ENCODE measurements around the gene CCNA2. TPM values are rescaled to one million over a fixed set of nuclear protein-coding genes. Genes with fewer than 3 reads are reported as not detected.

CCNA2 gene
- total RNA-seq, 1 experiment from 2014 or later = 59.1 TPM

GRCh38 chr4:121800961-121801714 lies 22.5 kb downstream of the CCNA2 start, which contains the start of gene EXOSC9:
Gene EXOSC9, plus strand, starts transcription at chr4:121801323. Its CDS starts 102 bp downstream, at chr4:121801425.
- POLR2A ChIA-PET (ENCODE audit: unreplicated experiment) = interaction anchor here (1.0 kb wide), 1 partner anchor 23 kb away, joined by 5 read pairs; no protein-coding TSS in a partner anchor
- Histone ChIP-seq H3K4me3 (ENCODE audit: low read length) (peak within 1 kb of the TSS; percentile 84), H3K79me2 (ENCODE audit: low read length) (peaks cover 27% of the 10 kb centered on the region), H3F3A (ENCODE audit: low read length, unreplicated experiment) (no peaks in the 10 kb centered on the region), H3K4me1 (ENCODE audit: insufficient read depth, low read length) (peaks cover 19% of the 10 kb centered on the region), H3K36me3 (ENCODE audit: low read depth, low read length) (peaks cover 10% of the 10 kb centered on the region; the same call in 1 of the 2 replicates), H3K9me3 (ENCODE audit: low read length) (no peaks in the 10 kb centered on the region), H3K9me2 (replicated peaks; ENCODE audit: low read length) (no peaks in the 10 kb centered on the region), H4K20me1 (ENCODE audit: low read length) (no peaks in the 10 kb centered on the region), H3K27ac (ENCODE audit: low read length) (peak within 1 kb of the TSS; percentile 27; the same call in 1 of the 2 replicates), H3K4me2 (ENCODE audit: low read length) (peak within 1 kb of the TSS; percentile 94), H2AFZ (ENCODE audit: low read length) (peak within 1 kb of the TSS; percentile 85), H3K27me3 (ENCODE audit: low read length) (no peaks in the 10 kb centered on the region), H3K9ac (ENCODE audit: low read length) (peak within 1 kb of the TSS; percentile 93)
- DNase-seq (peak; percentile 93), ATAC-seq (peak; percentile 83)
- BruUV-seq (replicated peaks) = TSS peak; percentile 74
- no peak for TF ChIP-seq CTCF (conservative IDR thresholded peaks at IDR 0.05; ENCODE audit: low read depth, low read length)
- no peak for TF ChIP-seq EZH2phosphoT487 (IDR thresholded peaks at IDR 0.05; ENCODE audit: borderline replicate concordance, low read length)
- no peak for TF ChIP-seq EZH2 (IDR thresholded peaks at IDR 0.05; ENCODE audit: low read length, unreplicated experiment)
- CTCF ChIA-PET = interaction anchor here (0.5 kb wide), 1 partner anchor 916 kb away, joined by 3 read pairs; no protein-coding TSS in a partner anchor
- intact Hi-C loops (cut with micrococcal nuclease) = loop anchor here (2.0 kb wide), 1 partner anchor 72 kb away; no protein-coding TSS in a partner anchor

GRCh38 chr4:121800638-121800960 lies 23.1 kb downstream of the CCNA2 start:
- ATAC-seq (no peak), DNase-seq (no peak)
- TF ChIP-seq EZH2 (IDR thresholded peaks at IDR 0.05; ENCODE audit: low read length, unreplicated experiment) (no peak), CTCF (conservative IDR thresholded peaks at IDR 0.05; ENCODE audit: low read depth, low read length) (no peak), EZH2phosphoT487 (IDR thresholded peaks at IDR 0.05; ENCODE audit: borderline replicate concordance, low read length) (no peak)
- Histone ChIP-seq H3K9ac (ENCODE audit: low read length) (peak overlapping the region; percentile 93), H3K79me2 (ENCODE audit: low read length) (peaks cover 27% of the 10 kb centered on the region), H4K20me1 (ENCODE audit: low read length) (no peaks in the 10 kb centered on the region), H3K4me1 (ENCODE audit: insufficient read depth, low read length) (peaks cover 19% of the 10 kb centered on the region), H3K9me3 (ENCODE audit: low read length) (no peaks in the 10 kb centered on the region), H3K9me2 (replicated peaks; ENCODE audit: low read length) (no peaks in the 10 kb centered on the region), H3K4me3 (ENCODE audit: low read length) (peak overlapping the region; percentile 84), H3F3A (ENCODE audit: low read length, unreplicated experiment) (no peaks in the 10 kb centered on the region), H3K27ac (ENCODE audit: low read length) (peak overlapping the region; percentile 6; the same call in 1 of the 2 replicates), H3K27me3 (ENCODE audit: low read length) (no peaks in the 10 kb centered on the region), H3K4me2 (ENCODE audit: low read length) (peak overlapping the region; percentile 94), H3K36me3 (ENCODE audit: low read depth, low read length) (peaks cover 10% of the 10 kb centered on the region; the same call in 1 of the 2 replicates), H2AFZ (ENCODE audit: low read length) (peak overlapping the region; percentile 85)
- TSS peak; percentile 99 for BruUV-seq (replicated peaks)
- CTCF ChIA-PET = no interaction called here
- intact Hi-C loops (cut with micrococcal nuclease) = loop anchor here (2.0 kb wide), 1 partner anchor 72 kb away; no protein-coding TSS in a partner anchor
- POLR2A ChIA-PET (ENCODE audit: unreplicated experiment) = no interaction called here

All from PC-3 (cell line).